Astrocyte of the cerebellum (primary cell): ENCODE measurements around the gene SLC6A11.

Source experiments
- DNase-seq: peaks from one replicate; pipeline ENCODE4 v3.0.0-alpha.2; 2011; ENCODE audit warnings: low read depth
- H3K4me3 ChIP-seq: 2 replicates; pipeline ENCODE4 v1.5.1; 2011; ENCODE audit warnings: mild to moderate bottlenecking, low read depth, low read length, moderate library complexity
- in situ Hi-C: cut with HindIII; loops from 2 replicates; pipeline ENCODE4 v1.10.0; 2017; ENCODE audit warnings: low sequenced_read_pairs
- TF ChIP-seq, protein P1 (sequence below): IDR thresholded peaks from 2 replicates; pipeline ENCODE4 v1.5.1; 2012; ENCODE audit warnings: low read length, low read depth, moderate library complexity, mild to moderate bottlenecking; ENCODE audit errors: missing control alignments

The SLC6A11 gene

DNA sequence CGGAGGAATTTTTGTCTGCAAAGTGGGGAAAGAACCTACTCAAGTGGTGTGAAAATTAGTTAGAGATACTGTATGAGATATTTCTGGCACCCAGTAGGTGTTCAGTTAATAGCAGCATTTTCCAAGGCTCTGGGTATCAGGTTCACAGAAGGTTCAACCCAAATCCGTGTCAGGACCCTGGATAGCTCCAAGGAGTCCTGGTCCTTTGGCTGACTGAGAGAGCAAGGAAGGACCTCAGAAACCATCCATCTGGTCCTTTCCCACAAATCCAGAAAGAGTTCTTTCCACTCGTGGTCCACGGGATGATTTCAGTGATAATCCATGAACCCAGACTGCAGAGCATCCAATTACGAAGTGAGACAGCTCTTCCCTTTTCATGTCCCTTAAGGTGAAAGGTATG is 51.4 kb downstream of the SLC6A11 start:
- no peak overlapping the region for H3K4me3 ChIP-seq
- TF ChIP-seq, protein P1, sequence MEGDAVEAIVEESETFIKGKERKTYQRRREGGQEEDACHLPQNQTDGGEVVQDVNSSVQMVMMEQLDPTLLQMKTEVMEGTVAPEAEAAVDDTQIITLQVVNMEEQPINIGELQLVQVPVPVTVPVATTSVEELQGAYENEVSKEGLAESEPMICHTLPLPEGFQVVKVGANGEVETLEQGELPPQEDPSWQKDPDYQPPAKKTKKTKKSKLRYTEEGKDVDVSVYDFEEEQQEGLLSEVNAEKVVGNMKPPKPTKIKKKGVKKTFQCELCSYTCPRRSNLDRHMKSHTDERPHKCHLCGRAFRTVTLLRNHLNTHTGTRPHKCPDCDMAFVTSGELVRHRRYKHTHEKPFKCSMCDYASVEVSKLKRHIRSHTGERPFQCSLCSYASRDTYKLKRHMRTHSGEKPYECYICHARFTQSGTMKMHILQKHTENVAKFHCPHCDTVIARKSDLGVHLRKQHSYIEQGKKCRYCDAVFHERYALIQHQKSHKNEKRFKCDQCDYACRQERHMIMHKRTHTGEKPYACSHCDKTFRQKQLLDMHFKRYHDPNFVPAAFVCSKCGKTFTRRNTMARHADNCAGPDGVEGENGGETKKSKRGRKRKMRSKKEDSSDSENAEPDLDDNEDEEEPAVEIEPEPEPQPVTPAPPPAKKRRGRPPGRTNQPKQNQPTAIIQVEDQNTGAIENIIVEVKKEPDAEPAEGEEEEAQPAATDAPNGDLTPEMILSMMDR = no peak
- no peak for DNase-seq
- in situ Hi-C loops = no loop called here

DNA sequence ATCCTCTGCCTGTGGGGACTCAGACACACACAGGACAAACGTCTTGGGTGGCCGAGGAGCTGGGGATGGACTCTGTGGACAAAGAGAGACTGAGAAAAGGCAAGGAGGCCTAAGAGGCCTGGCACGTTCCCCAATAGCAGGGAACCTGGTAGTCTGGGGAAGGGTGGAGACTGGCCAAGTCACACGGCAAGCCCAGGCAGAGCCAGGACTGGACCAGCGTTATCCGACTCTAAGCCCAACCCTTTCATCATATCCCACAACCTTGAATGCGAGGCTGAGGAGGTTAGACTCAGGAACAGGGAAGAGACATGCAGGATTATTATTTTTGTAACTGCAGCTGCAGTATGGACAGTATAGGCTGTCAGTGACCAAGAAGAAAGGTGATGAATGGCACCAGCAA is 53.4 kb downstream of the SLC6A11 start:
- in situ Hi-C loops = no loop called here
- no peak for DNase-seq
- no peak overlapping the region for H3K4me3 ChIP-seq

DNA sequence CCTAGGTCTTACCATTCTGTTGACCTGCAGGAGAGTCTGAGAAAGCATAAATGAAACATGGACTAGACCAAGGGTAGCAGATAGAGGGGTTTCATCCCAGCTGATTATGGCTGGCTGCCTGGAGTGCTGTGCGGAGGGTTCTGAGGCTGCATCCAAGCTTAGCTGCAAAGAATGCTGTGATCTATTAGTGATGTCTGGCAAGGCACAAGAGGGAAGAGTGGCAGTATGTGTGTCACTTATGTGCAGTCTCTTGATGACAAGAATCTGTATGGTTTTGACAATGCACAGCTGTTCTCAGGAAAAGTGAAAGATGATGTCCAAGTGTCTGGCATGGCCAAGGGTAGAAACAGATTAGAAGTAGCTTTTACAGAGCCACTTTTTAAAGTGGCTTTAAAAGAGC is 54.3 kb downstream of the SLC6A11 start:
- in situ Hi-C loops = no loop called here
- no peak for DNase-seq
- no peak overlapping the region for H3K4me3 ChIP-seq
- TF ChIP-seq, protein P1 = no peak

More for the DNA sequence above, 53.4 kb downstream of the SLC6A11 start:
- TF ChIP-seq, protein P1 = no peak

DNA sequence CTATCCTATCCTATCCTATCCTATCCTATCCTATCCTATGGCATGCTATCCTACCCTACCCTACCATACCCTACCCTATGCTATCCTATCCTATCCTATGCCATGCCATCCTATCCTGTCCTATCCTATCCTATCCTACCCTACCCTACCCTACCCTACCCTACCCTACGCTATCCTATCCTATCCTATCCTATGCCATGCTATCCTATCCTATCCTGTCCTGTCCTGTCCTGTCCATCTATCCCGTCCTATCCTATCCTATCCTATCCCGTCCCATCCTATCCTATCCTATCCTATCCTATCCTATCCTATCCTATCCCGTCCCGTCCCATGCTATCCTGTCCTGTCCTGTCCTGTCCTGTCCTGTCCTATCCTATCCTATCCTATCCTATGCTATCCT is 57.4 kb downstream of the SLC6A11 start:
- in situ Hi-C loops = no loop called here
- TF ChIP-seq, protein P1 = no peak
- no peak overlapping the region for H3K4me3 ChIP-seq

DNA sequence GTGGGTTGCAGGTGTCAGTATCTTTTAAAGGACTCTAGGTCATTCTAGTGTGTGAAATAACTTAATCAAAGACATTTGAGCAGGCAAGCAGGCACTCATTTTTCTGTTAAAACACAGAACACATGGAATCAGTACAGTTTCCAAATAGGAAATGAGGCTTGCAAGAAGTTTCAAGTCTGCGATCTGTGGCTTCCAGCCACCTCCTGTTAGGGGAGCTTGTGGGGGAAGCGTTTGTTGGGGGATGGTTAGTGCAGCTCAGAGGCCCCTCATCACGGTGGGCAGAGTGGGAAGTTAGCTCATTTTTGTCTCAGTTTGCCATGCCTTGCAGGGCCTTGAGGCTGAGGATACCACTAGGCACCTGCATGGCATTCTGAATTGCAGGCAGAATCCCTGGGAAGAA is 59.9 kb downstream of the SLC6A11 start:
- no peak for DNase-seq
- TF ChIP-seq, protein P1 = no peak
- in situ Hi-C loops = no loop called here
- no peak overlapping the region for H3K4me3 ChIP-seq

More for the DNA sequence above, 57.4 kb downstream of the SLC6A11 start:
- no peak for DNase-seq

DNA sequence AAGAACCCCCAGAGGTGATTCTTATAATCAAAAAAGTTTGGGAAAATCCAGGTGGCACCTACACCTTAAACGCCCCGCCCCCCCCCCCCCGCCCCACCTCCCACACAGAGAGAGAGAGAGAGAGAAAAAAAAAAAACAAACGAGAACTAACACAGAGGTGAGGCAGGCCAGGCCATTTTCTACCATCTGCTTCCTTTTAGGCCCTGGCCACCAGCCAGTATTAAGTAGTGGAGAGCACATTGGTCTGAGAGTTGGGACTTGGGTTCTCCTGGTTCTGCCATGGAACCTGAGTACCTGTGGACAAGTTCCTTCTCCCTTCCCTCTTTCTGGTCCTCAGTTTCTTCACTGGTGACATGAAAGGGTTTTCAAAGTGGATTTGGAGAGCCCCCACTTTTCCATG is 60.6 kb downstream of the SLC6A11 start:
- H3K4me3 ChIP-seq = no peak overlapping the region
- no peak for DNase-seq
- TF ChIP-seq, protein P1 = no peak
- in situ Hi-C loops = no loop called here

DNA sequence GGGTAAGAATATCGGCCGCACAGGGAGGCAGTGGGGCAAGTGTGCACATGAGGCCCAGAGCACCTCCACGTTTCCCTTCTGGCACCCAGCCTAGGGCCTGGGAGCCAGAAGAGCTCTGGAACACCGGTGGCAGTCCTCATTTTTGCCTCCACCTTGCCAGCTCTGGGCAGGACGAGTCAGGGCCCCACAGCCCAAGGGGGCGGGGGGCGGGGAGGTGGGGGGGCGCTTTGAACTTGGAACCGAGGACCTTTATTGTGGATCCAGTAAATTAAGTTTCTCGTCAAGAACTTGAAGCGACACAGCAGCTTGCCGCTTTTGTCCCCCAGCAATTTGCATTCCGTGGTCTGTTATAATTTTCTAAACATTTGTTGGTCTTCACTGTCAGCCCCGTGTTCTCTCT is 66.8 kb downstream of the SLC6A11 start:
- in situ Hi-C loops = no loop called here
- no peak overlapping the region for H3K4me3 ChIP-seq
- TF ChIP-seq, protein P1 = no peak

More for the DNA sequence above, 66.8 kb downstream of the SLC6A11 start:
- no peak for DNase-seq
